Stomach (tissue), 9 donors: Measurements from ENCODE around the gene HMGXB3. TPM values are rescaled to one million over a fixed set of nuclear protein-coding genes. Genes with fewer than 3 reads are reported as not detected.

Experiments
- DNase-seq, 2 donors: peaks; one replicate each; pipeline versions ENCODE4 v3.0.0 to v3.0.0-alpha.2; 2013 to 2019
- H3K27ac ChIP-seq, 5 donors: fragments of 200-600 bp in 4 of 5; sonication (generic) in 4 of 5; one replicate each; pipeline ENCODE4 v1.5.1; 2013 to 2019; ENCODE audit warnings: mild to moderate bottlenecking in 1 of 5, moderate library complexity in 1 of 5
- H3K27me3 ChIP-seq, 3 donors: fragments of 200-600 bp; sonication (generic); one replicate each; pipeline ENCODE4 v1.5.1; 2017 to 2019; ENCODE audit warnings: mixed run types in 1 of 3
- H3K36me3 ChIP-seq, 4 donors: fragments of 200-600 bp; sonication (generic); 1 replicate in 3 of 4; 2 replicates in 1 of 4; pipeline ENCODE4 v1.5.1; 2016 to 2019
- H3K4me1 ChIP-seq, 4 donors: fragments of 200-600 bp; sonication (generic); one replicate each; pipeline ENCODE4 v1.5.1; 2016 to 2019
- H3K4me3 ChIP-seq, 4 donors: fragments of 200-600 bp; sonication (generic) in 3 of 4; one replicate each; pipeline ENCODE4 v1.5.1; 2016 to 2019; ENCODE audit warnings: mild to moderate bottlenecking in 1 of 4
- H3K9me3 ChIP-seq, 4 donors: fragments of 200-600 bp; sonication (generic); one replicate each; pipeline ENCODE4 v1.5.1; 2016 to 2019
- CTCF ChIP-seq, 7 experiments: fragments of 450-650 bp in 4 of 7; fragments of 200-600 bp in 3 of 7; sonication (generic) in 3 of 7; IDR thresholded peaks; one replicate each; pipeline ENCODE4 v1.5.1; 2016 to 2019; ENCODE audit warnings: antibody characterized with exemption in 7 of 7, control low read depth in 2 of 7, mild to moderate bottlenecking in 1 of 7
- EP300 ChIP-seq: sonication (generic); formaldehyde crosslinking; IDR thresholded peaks from one replicate; pipeline ENCODE4 v1.6.1; 2017; ENCODE audit warnings: antibody characterized with exemption
- POLR2A ChIP-seq, 4 donors: fragments of 450-650 bp; IDR thresholded peaks; one replicate each; pipeline ENCODE4 v1.6.1; 2016; ENCODE audit warnings: antibody characterized with exemption in 4 of 4, control low read depth in 2 of 4, mild to moderate bottlenecking in 1 of 4, moderate library complexity in 1 of 4
- POLR2AphosphoS5 ChIP-seq, 3 donors: sonication (generic); formaldehyde crosslinking; IDR thresholded peaks; one replicate each; pipeline ENCODE4 v1.6.1; 2016; ENCODE audit warnings: antibody characterized with exemption in 3 of 3
- WGBS, 5 donors: extraction: QIAGEN DNeasy Blood & Tissue Kit in 3 of 5; methylation state at CpG; one replicate each; pipeline versions ENCODE4 v1.1.5 to v1.1.7; 2013 to 2018; 5-methylcytosine and 5-hydroxymethylcytosine counted together
- intact Hi-C: fragments of 100-400 bp; cut with DNase I; formaldehyde crosslinking; loops from one replicate; pipeline ENCODE4 v1.15.1; 2023; ENCODE audit warnings: low total_unique reads
- polyA plus RNA-seq, 3 donors: library from polyadenylated mRNA; stranded (reverse); fragments of 200-250 nt; gene quantifications; one replicate each; pipeline ENCODE4 v1.2.3, GENCODE V29; 2013
- total RNA-seq, 5 donors: library from RNA; depleted of rRNA; stranded (reverse); fragments of >200 nt; gene quantifications; one replicate each; pipeline versions ENCODE4 v1.1.0 to v1.2.3, GENCODE V29; 2014 to 2016
- donor health status: healthy with polysubstance abuse.
- donor health status: Bipolar disorder and iron deficiency.
- donor health status: healthy.

Gene HMGXB3
- total and polyA plus RNA-seq, 8 donors, result 7.9 to 90.6 (median 32.6) TPM

- 45 to 70% (median 60%) methylated on average over 6 of the region's 6 CpGs for WGBS, 5 donors
- Histone ChIP-seq H3K27me3 (no peaks in the 10 kb centered on the region), H3K9me3 (no peaks in the 10 kb centered on the region), H3K4me3 (no peak overlapping the region), H3K4me1 (peaks cover 7 to 20% (median 13%) of the 10 kb centered on the region in 4 donors), H3K36me3 (peaks cover 0 to 27% (median 21%) of the 10 kb centered on the region in 4 donors), H3K27ac (no peak overlapping the region)
- peak in 1 of 2 donors; percentile 19 for DNase-seq
- TF ChIP-seq EP300 (no peak), POLR2A (IDR thresholded peaks at IDR 0.05) (no peak), POLR2AphosphoS5 (IDR thresholded peaks at IDR 0.05) (no peak), CTCF (IDR thresholded peaks at IDR 0.05) (no peak)
- intact Hi-C loops, result loop anchor here (10.0 kb wide), 1 partner anchor 362 kb away; no protein-coding TSS in a partner anchor
Measured at GRCh38 chr5:149996205-149996890, 4.2 kb upstream of the HMGXB3 start.

GRCh38 chr5:149998281-149998680 lies 2.3 kb upstream of the HMGXB3 start:
- Histone ChIP-seq H3K4me3 (no peak overlapping the region), H3K4me1 (peaks cover 22 to 39% (median 32%) of the 10 kb centered on the region in 4 donors), H3K27ac (no peak overlapping the region), H3K36me3 (peaks cover 0 to 27% (median 21%) of the 10 kb centered on the region in 4 donors), H3K9me3 (no peaks in the 10 kb centered on the region), H3K27me3 (no peaks in the 10 kb centered on the region)
- no peak for DNase-seq
- WGBS, 5 donors, result 92 to 100% (median 99%) methylated on average over 3 of the region's 3 CpGs
- TF ChIP-seq CTCF (IDR thresholded peaks at IDR 0.05) (no peak), POLR2AphosphoS5 (IDR thresholded peaks at IDR 0.05) (no peak), POLR2A (IDR thresholded peaks at IDR 0.05) (no peak), EP300 (no peak)
- intact Hi-C loops, result loop anchor here (10.0 kb wide), 1 partner anchor 363 kb away; no protein-coding TSS in a partner anchor

- 74 to 84% (median 80%) methylated on average over 3 of the region's 3 CpGs for WGBS, 5 donors
- Histone ChIP-seq H3K27ac (peak overlapping the region in 4 of 5 donors; percentile 88 to 96 (median 94)), H3K27me3 (no peaks in the 10 kb centered on the region), H3K4me1 (peaks cover 25 to 48% (median 37%) of the 10 kb centered on the region in 4 donors), H3K9me3 (no peaks in the 10 kb centered on the region), H3K4me3 (peak overlapping the region; percentile 59 to 99 (median 94)), H3K36me3 (peaks cover 0 to 26% (median 22%) of the 10 kb centered on the region in 4 donors)
- DNase-seq, result no peak
- TF ChIP-seq EP300, result no peak
- TF ChIP-seq POLR2A (IDR thresholded peaks at IDR 0.05), result no peak
- TF ChIP-seq POLR2AphosphoS5 (IDR thresholded peaks at IDR 0.05), result no peak
- no peak for TF ChIP-seq CTCF (IDR thresholded peaks at IDR 0.05)
- intact Hi-C loops, result loop anchor here (10.0 kb wide), 1 partner anchor 365 kb away; no protein-coding TSS in a partner anchor
Measured at GRCh38 chr5:149999359-149999758, 1.2 kb upstream of the HMGXB3 start.

- intact Hi-C loops, result loop anchor here (10.0 kb wide), 1 partner anchor 365 kb away; no protein-coding TSS in a partner anchor
- peaks cover 0 to 29% (median 23%) of the 10 kb centered on the region in 4 donors for H3K36me3 ChIP-seq
- H3K9me3 ChIP-seq, result no peaks in the 10 kb centered on the region
- no peaks in the 10 kb centered on the region for H3K27me3 ChIP-seq
- H3K27ac ChIP-seq, result peak overlapping the region; percentile 76 to 96 (median 93)
- no peak for DNase-seq
- H3K4me1 ChIP-seq, result peaks cover 25 to 48% (median 37%) of the 10 kb centered on the region in 4 donors
- TF ChIP-seq CTCF (IDR thresholded peaks at IDR 0.05) (no peak), POLR2A (IDR thresholded peaks at IDR 0.05) (no peak), EP300 (no peak), POLR2AphosphoS5 (IDR thresholded peaks at IDR 0.05) (no peak)
- peak overlapping the region; percentile 59 to 99 (median 94) for H3K4me3 ChIP-seq
- 13 to 19% (median 18%) methylated on average over 7 of the region's 7 CpGs for WGBS, 5 donors
Measured at GRCh38 chr5:149999866-150000255, 678 bp upstream of the HMGXB3 start.
